ENCODE data around the gene SPINK5. TPM values are rescaled to one million over a fixed set of nuclear protein-coding genes. Genes with fewer than 3 reads are reported as not detected.

Gene SPINK5, protein sequence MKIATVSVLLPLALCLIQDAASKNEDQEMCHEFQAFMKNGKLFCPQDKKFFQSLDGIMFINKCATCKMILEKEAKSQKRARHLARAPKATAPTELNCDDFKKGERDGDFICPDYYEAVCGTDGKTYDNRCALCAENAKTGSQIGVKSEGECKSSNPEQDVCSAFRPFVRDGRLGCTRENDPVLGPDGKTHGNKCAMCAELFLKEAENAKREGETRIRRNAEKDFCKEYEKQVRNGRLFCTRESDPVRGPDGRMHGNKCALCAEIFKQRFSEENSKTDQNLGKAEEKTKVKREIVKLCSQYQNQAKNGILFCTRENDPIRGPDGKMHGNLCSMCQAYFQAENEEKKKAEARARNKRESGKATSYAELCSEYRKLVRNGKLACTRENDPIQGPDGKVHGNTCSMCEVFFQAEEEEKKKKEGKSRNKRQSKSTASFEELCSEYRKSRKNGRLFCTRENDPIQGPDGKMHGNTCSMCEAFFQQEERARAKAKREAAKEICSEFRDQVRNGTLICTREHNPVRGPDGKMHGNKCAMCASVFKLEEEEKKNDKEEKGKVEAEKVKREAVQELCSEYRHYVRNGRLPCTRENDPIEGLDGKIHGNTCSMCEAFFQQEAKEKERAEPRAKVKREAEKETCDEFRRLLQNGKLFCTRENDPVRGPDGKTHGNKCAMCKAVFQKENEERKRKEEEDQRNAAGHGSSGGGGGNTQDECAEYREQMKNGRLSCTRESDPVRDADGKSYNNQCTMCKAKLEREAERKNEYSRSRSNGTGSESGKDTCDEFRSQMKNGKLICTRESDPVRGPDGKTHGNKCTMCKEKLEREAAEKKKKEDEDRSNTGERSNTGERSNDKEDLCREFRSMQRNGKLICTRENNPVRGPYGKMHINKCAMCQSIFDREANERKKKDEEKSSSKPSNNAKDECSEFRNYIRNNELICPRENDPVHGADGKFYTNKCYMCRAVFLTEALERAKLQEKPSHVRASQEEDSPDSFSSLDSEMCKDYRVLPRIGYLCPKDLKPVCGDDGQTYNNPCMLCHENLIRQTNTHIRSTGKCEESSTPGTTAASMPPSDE
- 0.07 and 0.25 TPM in 2 replicates for total RNA-seq

DNA sequence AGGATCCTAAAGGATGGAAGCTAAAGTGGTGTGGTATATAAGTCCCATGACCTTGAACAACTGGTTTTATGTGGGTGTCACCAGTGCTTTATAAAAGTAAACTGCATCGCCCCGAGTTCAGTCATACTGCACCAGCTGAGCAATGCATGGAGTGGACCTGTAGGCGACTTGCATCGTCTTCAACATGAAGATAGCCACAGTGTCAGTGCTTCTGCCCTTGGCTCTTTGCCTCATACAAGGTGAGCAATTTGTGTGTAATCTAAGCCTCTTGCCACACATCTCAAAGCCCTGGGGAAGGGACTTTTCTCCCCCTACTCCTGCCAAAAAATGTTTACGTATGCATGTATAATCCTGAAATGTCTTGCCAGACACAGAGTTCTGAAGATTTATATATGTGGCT is at the start of gene SPINK5:
Gene SPINK5 (plus strand): TSS at position 120 of the 400 bp plus-strand sequence. CDS start 65 bp downstream, at position 185.

DNA sequence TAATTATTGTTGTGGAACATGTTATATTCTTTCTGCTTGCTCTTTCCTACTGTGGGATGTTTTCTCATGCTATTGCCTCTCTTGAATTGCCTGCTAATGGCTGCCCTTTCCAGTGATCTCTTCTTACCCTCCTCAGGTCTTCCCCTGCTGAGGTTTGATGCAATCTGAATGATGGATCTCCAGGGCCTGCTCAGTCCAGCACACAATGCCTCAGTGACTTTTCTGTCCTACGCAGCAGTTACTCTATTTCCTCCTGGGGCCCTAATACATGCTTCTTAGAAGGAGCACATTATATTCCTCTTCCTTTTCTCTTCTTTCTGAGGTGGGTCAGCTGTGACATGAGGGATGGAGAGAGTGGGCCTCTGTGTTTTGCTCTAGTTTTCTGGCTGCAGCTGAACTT is 104.5 kb downstream of the SPINK5 start, which contains the start of gene SPINK14:
Gene SPINK14 (plus strand): TSS at position 301 of the 400 bp plus-strand sequence. CDS start 1,187 bp downstream, outside the sequence.

Other genes with a start within 250 kb of the SPINK5 start
- gene SPINK1, start 232.3 kb upstream of the SPINK5 start, total RNA-seq, result not detected in 2 replicates
- not detected in 2 replicates for gene SCGB3A2, start 185.3 kb upstream of the SPINK5 start, total RNA-seq
- gene C5orf46, start 157.4 kb upstream of the SPINK5 start, total RNA-seq, result not detected in 2 replicates
- not detected in 2 replicates for gene SPINK14, start 104.6 kb downstream of the SPINK5 start, total RNA-seq
- not detected in 2 replicates for gene SPINK6, start 139.1 kb downstream of the SPINK5 start, total RNA-seq
- gene MARCOL, start 174.5 kb downstream of the SPINK5 start, total RNA-seq, result not detected in 2 replicates
- gene SPINK13, start 204.8 kb downstream of the SPINK5 start, total RNA-seq, result not detected in 2 replicates
- not detected in 2 replicates for gene SPINK7, start 248.4 kb downstream of the SPINK5 start, total RNA-seq